KMS-11 (cell line): ENCODE data around the gene TTC34.

Source experiments
- H2AFZ ChIP-seq: fragments of 200-600 bp; sonication (generic); 2 replicates; pipeline ENCODE4 v1.6.1; 2016; ENCODE audit warnings: antibody characterized with exemption, mixed run types, low read depth
- H3K27ac ChIP-seq: fragments of 200-600 bp; sonication (generic); 2 replicates; pipeline ENCODE4 v1.6.1; 2016; ENCODE audit warnings: mild to moderate bottlenecking, mixed run types
- H3K27me3 ChIP-seq: fragments of 200-600 bp; sonication (generic); 2 replicates; pipeline ENCODE4 v1.6.1; 2017; ENCODE audit warnings: mild to moderate bottlenecking, low read depth, mixed run types, moderate library complexity; ENCODE audit not compliant: insufficient read depth
- H3K36me3 ChIP-seq: fragments of 200-600 bp; sonication (generic); 2 replicates; pipeline ENCODE4 v1.6.1; 2017; ENCODE audit warnings: mild to moderate bottlenecking, mixed run types; ENCODE audit not compliant: insufficient read depth
- H3K4me1 ChIP-seq: fragments of 200-600 bp; sonication (generic); 2 replicates; pipeline ENCODE4 v1.6.1; 2016; ENCODE audit warnings: mild to moderate bottlenecking, low read depth, mixed run types; ENCODE audit not compliant: poor library complexity, severe bottlenecking
- H3K4me2 ChIP-seq: fragments of 200-600 bp; sonication (generic); 2 replicates; pipeline ENCODE4 v1.7.0; 2016; ENCODE audit warnings: mild to moderate bottlenecking, mixed run types
- H3K4me3 ChIP-seq: fragments of 200-600 bp; sonication (generic); IDR thresholded peaks from 2 replicates; pipeline ENCODE4 v1.6.1; 2017; ENCODE audit warnings: low read depth, low read length, mixed read lengths; ENCODE audit not compliant: insufficient read depth
- H3K79me2 ChIP-seq: fragments of 200-600 bp; sonication (generic); 2 replicates; pipeline ENCODE4 v1.6.1; 2016; ENCODE audit warnings: low read depth, mixed run types; ENCODE audit not compliant: insufficient read depth
- H3K9ac ChIP-seq: fragments of 200-600 bp; sonication (generic); 2 replicates; pipeline ENCODE4 v1.6.1; 2016; ENCODE audit warnings: mild to moderate bottlenecking, mixed run types
- H4K20me1 ChIP-seq: fragments of 200-600 bp; sonication (generic); 2 replicates; pipeline ENCODE4 v1.6.1; 2016; ENCODE audit warnings: mild to moderate bottlenecking, mixed run types; ENCODE audit not compliant: insufficient read depth
- TF ChIP-seq, protein P1 (sequence below): fragments of 200-600 bp; sonication (generic); conservative IDR thresholded peaks from 2 replicates; pipeline ENCODE4 v1.6.1; 2017; ENCODE audit warnings: low read depth, mild to moderate bottlenecking, antibody characterized with exemption, low read length, moderate library complexity, mixed read lengths

TTC34 gene

DNA sequence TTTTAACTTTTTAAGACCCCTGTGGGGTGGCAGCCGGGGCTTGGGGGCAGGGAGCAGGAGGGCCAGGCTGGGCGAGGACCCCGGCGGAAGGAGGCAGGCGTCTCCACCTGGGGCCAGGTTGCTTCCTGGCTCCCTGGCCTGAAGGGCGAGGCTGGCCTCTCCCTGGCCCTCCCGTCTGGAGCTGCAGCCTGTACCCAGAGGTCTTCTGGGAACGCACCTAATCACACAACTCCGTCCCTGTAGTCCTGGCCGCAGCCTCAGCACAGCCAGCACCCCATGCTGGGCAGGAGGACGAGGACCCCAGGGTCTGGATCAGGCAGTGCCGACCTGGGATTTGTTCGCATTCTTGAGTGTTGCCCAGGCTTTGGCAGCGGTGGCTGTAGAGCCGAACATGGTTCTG is 14.1 kb upstream of the TTC34 start:
- TF ChIP-seq, protein P1, sequence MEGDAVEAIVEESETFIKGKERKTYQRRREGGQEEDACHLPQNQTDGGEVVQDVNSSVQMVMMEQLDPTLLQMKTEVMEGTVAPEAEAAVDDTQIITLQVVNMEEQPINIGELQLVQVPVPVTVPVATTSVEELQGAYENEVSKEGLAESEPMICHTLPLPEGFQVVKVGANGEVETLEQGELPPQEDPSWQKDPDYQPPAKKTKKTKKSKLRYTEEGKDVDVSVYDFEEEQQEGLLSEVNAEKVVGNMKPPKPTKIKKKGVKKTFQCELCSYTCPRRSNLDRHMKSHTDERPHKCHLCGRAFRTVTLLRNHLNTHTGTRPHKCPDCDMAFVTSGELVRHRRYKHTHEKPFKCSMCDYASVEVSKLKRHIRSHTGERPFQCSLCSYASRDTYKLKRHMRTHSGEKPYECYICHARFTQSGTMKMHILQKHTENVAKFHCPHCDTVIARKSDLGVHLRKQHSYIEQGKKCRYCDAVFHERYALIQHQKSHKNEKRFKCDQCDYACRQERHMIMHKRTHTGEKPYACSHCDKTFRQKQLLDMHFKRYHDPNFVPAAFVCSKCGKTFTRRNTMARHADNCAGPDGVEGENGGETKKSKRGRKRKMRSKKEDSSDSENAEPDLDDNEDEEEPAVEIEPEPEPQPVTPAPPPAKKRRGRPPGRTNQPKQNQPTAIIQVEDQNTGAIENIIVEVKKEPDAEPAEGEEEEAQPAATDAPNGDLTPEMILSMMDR = no peak
- no peaks in the 10 kb centered on the region for H4K20me1 ChIP-seq
- H3K79me2 ChIP-seq = no peaks in the 10 kb centered on the region
- no peaks in the 10 kb centered on the region for H3K4me1 ChIP-seq
- no peak overlapping the region for H3K4me2 ChIP-seq
- no peak overlapping the region for H3K27ac ChIP-seq
- H3K9ac ChIP-seq = no peak overlapping the region
- peaks cover 69% of the 10 kb centered on the region for H3K27me3 ChIP-seq
- no peak overlapping the region for H2AFZ ChIP-seq
- no peaks in the 10 kb centered on the region for H3K36me3 ChIP-seq
- no peak overlapping the region for H3K4me3 ChIP-seq

DNA sequence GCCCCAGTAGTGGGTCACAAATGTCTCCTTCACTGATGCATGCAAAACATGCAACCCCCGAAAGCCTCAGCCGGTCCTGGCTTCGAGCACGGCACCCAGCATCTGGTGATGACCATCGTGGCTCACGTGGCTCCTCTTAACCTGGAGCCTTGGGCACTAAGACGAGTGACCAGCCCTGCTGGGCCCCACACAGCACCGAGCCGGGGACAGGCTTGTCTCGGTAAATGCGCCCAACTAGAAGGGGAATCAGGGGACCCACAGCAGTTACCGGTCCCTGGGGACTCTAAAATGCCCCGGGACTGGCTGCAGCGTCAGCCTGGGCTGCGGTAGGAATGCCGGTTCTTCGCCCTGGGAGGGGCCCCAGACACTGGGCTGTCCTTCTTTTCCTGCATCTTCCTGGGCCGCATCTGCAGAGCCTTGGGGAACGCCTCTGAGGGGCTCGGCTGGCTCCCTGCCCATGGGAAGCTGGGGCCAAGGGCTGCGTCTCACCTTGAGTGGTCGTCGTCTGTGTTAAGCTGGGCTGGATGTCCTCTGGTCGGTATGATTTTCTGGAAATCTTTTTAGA is 13.1 kb upstream of the TTC34 start:
- no peaks in the 10 kb centered on the region for H4K20me1 ChIP-seq
- no peak overlapping the region for H3K27ac ChIP-seq
- no peak overlapping the region for H3K4me3 ChIP-seq
- no peaks in the 10 kb centered on the region for H3K79me2 ChIP-seq
- TF ChIP-seq, protein P1 = no peak
- no peak overlapping the region for H2AFZ ChIP-seq
- H3K4me1 ChIP-seq = no peaks in the 10 kb centered on the region
- H3K27me3 ChIP-seq = peaks cover 69% of the 10 kb centered on the region
- no peaks in the 10 kb centered on the region for H3K36me3 ChIP-seq
- H3K4me2 ChIP-seq = no peak overlapping the region
- H3K9ac ChIP-seq = no peak overlapping the region

DNA sequence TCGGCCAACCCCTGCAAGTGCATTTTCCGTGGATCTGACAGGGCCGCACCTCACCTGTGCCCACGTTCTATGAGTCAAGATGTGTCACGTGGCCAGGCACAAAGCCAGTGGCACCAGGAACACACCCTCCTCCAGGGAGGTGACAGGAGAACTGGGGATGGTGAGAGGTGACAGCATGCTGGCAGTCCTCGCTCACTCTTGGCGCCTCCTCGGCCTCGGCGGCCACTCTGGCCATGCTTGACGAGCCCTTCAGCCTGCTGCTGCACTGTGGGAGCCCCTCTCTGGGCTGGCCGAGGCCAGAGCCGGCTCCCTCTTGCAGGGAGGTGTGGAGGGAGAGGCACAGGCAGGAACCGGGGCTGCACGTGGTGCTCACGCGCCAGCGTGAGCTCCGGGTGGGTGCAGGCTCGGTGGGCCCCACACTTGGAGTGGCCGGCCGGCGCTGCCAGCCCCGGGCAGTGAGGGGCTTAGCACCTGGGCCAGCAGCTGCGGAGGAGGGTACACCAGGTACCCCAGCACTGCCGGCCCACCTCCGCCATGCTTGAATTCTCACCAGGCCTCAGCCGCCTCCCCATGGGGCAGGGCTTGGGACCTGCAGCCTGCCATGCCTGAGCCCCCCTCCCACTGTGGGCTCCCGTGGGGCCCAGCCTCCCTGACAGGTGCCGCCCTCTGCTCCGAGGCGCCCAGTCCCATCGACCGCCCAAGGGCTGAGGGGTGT is 11.6 kb upstream of the TTC34 start:
- peaks cover 63% of the 10 kb centered on the region for H3K27me3 ChIP-seq
- H2AFZ ChIP-seq = no peak overlapping the region
- no peaks in the 10 kb centered on the region for H3K4me1 ChIP-seq
- H3K9ac ChIP-seq = no peak overlapping the region
- H3K4me2 ChIP-seq = no peak overlapping the region
- no peaks in the 10 kb centered on the region for H4K20me1 ChIP-seq
- H3K27ac ChIP-seq = no peak overlapping the region
- no peaks in the 10 kb centered on the region for H3K36me3 ChIP-seq
- H3K4me3 ChIP-seq = no peak overlapping the region
- TF ChIP-seq, protein P1 = no peak
- no peaks in the 10 kb centered on the region for H3K79me2 ChIP-seq

DNA sequence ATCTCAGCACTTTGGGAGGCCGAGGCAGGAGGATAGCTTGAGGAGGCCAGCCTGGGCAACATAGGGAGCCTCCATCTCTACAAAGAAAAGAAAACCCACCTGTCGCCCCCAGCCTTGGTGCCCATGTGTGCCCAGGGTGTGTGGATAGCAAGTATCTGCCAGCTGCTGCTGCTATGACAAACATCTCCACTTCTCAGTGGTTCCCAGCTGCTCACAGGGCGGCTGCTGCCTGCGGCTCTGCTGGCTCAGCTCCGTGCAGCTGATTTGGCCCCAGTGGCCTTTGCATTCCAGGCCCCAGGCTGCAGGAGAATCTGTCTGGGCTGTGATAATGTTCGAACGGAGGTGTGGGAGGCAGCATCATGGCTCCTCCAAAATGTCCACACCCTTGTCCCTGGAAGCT is 10.6 kb upstream of the TTC34 start:
- Histone ChIP-seq H3K4me1 (no peaks in the 10 kb centered on the region), H2AFZ (no peak overlapping the region), H3K27ac (no peak overlapping the region), H3K79me2 (no peaks in the 10 kb centered on the region), H3K4me3 (no peak overlapping the region), H3K4me2 (no peak overlapping the region), H4K20me1 (no peaks in the 10 kb centered on the region), H3K9ac (no peak overlapping the region), H3K36me3 (no peaks in the 10 kb centered on the region), H3K27me3 (peaks cover 61% of the 10 kb centered on the region)
- TF ChIP-seq, protein P1 = no peak
